Tibial artery (tissue), 4 donors: ENCODE data around the gene DOCK8.

Experiments
- DNase-seq, 2 donors: peaks; one replicate each; pipeline ENCODE4 v3.0.0-alpha.2; 2019
- H3K27ac ChIP-seq, 2 donors: fragments of 200-600 bp; sonication (generic) in 1 of 2; 1 replicate in 1 of 2; 2 replicates in 1 of 2; pipeline ENCODE4 v1.5.1; 2018 to 2019; ENCODE audit warnings: mild to moderate bottlenecking in 1 of 2
- H3K27me3 ChIP-seq, 2 donors: fragments of 200-600 bp; sonication (generic) in 1 of 2; one replicate each; pipeline versions ENCODE4 v1.5.1 to v1.6.0; 2016 to 2019
- H3K36me3 ChIP-seq, 3 donors: fragments of 200-600 bp; sonication (generic) in 2 of 3; one replicate each; pipeline ENCODE4 v1.5.1; 2016 to 2019; ENCODE audit warnings: mild to moderate bottlenecking in 2 of 3
- H3K4me1 ChIP-seq, 4 donors: fragments of 200-600 bp; sonication (generic) in 2 of 4; 1 replicate in 3 of 4; 2 replicates in 1 of 4; pipeline ENCODE4 v1.5.1; 2016 to 2019
- H3K4me3 ChIP-seq, 2 donors: fragments of 200-600 bp; sonication (generic) in 1 of 2; 1 replicate in 1 of 2; 2 replicates in 1 of 2; pipeline ENCODE4 v1.5.1; 2018 to 2019; ENCODE audit warnings: mild to moderate bottlenecking in 2 of 2
- H3K9me3 ChIP-seq, 3 donors: fragments of 200-600 bp; sonication (generic) in 1 of 3; one replicate each; pipeline ENCODE4 v1.5.1; 2016 to 2019
- intact Hi-C: fragments of 100-400 bp; cut with DNase I; formaldehyde crosslinking; loops from one replicate; pipeline ENCODE4 v1.15.0; 2023; ENCODE audit warnings: low total_unique reads
- TF ChIP-seq, protein P1 (sequence below), 2 experiments: fragments of 200-600 bp in 1 of 2; fragments of 450-650 bp in 1 of 2; IDR thresholded peaks; one replicate each; pipeline ENCODE4 v1.5.1; 2017 to 2019; ENCODE audit warnings: antibody characterized with exemption in 2 of 2, mild to moderate bottlenecking in 1 of 2, moderate library complexity in 1 of 2

DOCK8 gene

DNA sequence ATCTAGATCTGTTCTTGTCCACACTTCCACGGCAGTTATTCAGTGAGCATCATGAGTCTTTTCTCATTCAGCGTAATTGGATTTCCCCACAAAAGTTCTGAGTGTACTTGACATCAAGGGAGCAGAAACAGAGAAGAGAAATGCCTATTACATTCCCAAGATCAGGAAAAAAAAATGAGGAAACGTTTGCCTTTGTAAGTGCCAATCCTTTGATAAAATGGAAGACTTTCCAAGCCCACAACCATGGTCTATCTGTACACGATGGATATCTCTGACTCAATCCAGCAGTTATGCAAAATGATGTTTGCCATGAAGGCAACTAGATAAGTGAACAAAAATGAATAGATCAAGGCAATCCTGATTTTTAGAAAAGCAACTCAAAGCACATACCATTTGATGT is 235.9 kb downstream of the DOCK8 start:
- TF ChIP-seq, protein P1, sequence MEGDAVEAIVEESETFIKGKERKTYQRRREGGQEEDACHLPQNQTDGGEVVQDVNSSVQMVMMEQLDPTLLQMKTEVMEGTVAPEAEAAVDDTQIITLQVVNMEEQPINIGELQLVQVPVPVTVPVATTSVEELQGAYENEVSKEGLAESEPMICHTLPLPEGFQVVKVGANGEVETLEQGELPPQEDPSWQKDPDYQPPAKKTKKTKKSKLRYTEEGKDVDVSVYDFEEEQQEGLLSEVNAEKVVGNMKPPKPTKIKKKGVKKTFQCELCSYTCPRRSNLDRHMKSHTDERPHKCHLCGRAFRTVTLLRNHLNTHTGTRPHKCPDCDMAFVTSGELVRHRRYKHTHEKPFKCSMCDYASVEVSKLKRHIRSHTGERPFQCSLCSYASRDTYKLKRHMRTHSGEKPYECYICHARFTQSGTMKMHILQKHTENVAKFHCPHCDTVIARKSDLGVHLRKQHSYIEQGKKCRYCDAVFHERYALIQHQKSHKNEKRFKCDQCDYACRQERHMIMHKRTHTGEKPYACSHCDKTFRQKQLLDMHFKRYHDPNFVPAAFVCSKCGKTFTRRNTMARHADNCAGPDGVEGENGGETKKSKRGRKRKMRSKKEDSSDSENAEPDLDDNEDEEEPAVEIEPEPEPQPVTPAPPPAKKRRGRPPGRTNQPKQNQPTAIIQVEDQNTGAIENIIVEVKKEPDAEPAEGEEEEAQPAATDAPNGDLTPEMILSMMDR (IDR thresholded peaks at IDR 0.05) = no peak
- Histone ChIP-seq H3K27ac (no peak overlapping the region), H3K36me3 (peaks cover 0 to 15% (median 0%) of the 10 kb centered on the region in 3 donors), H3K4me3 (no peak overlapping the region), H3K9me3 (no peaks in the 10 kb centered on the region), H3K4me1 (no peaks in the 10 kb centered on the region), H3K27me3 (no peaks in the 10 kb centered on the region)
- DNase-seq = no peak
- intact Hi-C loops = no loop called here

DNA sequence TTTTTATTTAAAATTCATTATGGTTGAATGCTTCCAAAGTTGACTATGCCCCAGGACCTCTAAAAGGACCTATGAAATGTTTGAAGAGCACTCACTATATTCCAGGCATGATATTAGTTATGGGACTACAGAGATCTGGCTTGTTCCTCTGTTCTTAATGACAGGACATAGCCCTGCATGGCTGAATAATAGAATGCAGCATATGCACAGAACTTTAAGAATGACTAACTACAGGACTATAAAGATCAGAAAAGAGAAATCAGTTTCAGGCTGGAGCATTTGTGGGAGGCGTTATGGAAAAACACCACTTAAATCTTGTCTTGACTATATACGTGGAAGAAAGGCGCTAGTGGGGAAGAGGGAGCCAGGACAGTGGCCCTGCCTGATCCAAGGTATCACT is 239.2 kb downstream of the DOCK8 start:
- Histone ChIP-seq H3K36me3 (peaks cover 0 to 11% (median 0%) of the 10 kb centered on the region in 3 donors), H3K4me1 (no peaks in the 10 kb centered on the region), H3K9me3 (no peaks in the 10 kb centered on the region), H3K27ac (no peak overlapping the region), H3K4me3 (no peak overlapping the region), H3K27me3 (no peaks in the 10 kb centered on the region)
- intact Hi-C loops = no loop called here
- TF ChIP-seq, protein P1 (IDR thresholded peaks at IDR 0.05) = no peak
- no peak for DNase-seq

DNA sequence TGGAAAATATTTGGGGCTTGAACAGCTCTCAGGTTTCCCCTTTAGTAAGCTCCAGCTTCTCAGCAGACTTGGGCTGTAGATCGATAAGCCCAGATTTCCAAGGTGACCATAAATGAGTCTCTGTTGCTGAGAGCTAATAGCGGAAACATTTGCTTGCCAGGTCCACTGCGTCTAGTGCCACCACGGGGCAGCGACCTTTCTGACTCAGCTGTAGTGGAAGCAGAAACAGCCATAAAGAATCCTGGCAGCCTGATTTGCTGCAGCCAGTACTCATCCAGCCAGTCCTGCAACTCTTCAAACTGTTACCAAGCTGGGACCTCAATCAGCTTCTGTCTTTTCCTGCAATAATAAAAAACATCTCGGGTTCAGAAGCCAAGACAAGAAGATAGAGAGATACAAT is 241.7 kb downstream of the DOCK8 start:
- Histone ChIP-seq H3K27me3 (no peaks in the 10 kb centered on the region), H3K27ac (no peak overlapping the region), H3K9me3 (no peaks in the 10 kb centered on the region), H3K36me3 (no peaks in the 10 kb centered on the region), H3K4me3 (no peak overlapping the region), H3K4me1 (no peaks in the 10 kb centered on the region)
- intact Hi-C loops = no loop called here
- no peak for DNase-seq
- TF ChIP-seq, protein P1 (IDR thresholded peaks at IDR 0.05) = no peak

DNA sequence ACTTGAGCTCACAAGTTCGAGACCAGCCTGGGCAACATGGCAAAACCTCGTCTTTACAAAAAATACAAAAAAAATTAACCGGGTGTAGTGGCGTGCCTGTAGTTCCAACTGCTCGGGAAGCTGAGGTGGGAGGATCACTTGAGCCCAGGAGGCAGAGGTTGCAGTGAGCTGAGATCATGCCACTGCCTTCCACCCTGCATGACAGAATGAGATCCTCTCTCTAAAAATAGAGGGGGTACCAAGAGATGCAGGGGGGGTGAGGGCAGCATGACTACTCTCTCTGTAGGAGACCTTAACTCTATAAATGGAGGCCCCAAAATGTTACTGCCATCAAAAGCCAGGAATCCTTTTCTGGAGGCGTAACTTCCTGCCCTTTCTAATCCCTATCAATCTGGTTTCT is 243.9 kb downstream of the DOCK8 start:
- DNase-seq = no peak
- intact Hi-C loops = no loop called here
- TF ChIP-seq, protein P1 (IDR thresholded peaks at IDR 0.05) = no peak
- no peak overlapping the region for H3K27ac ChIP-seq
- no peak overlapping the region for H3K4me3 ChIP-seq
- no peaks in the 10 kb centered on the region for H3K27me3 ChIP-seq
- H3K9me3 ChIP-seq = no peaks in the 10 kb centered on the region
- H3K4me1 ChIP-seq = no peaks in the 10 kb centered on the region
- no peaks in the 10 kb centered on the region for H3K36me3 ChIP-seq

DNA sequence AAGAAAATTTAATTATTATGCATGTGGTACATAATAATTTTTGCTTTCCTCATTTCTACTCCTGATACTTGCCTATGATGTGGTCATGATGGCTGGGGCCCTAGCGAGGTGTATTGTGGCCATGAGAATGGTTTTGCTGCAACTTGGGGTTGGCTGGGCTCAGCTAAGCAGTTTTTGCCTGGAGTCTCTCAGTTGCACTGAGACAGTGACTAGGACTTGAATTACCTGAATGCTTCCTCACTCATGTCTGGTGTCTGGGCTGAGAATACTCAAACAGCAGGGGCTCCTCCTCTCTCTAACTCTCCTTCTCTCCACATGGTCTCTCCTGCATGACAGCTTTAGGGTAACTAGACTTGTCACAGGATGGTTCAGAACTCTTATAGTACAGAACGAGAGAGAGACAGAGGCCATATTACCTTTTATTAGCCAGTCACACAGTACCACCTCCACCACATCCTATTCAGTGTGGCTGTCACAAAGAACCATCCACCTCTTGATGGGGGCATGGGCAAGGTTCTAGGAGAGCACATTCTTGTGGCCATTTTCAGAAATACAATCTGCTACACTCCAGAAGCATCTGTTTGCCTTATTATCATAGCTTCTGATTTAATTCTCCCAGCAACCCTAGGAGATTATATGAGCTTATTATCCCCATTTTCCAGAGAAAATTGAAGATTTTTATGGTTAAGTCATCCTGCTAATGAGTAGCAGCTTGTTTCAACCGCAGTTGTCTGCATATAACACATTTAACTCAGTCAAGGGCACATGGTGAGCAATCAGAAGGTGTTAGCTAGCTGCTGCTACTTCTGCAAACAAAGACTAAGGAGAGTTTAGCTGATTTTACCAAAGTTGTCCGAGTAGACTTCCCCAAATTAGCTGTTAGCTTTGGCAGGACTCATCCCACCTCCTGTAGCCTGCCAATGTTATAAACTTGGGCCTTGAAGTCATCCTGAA is 245.1 kb downstream of the DOCK8 start:
- H3K4me1 ChIP-seq = no peaks in the 10 kb centered on the region
- intact Hi-C loops = no loop called here
- H3K27ac ChIP-seq = no peak overlapping the region
- no peak overlapping the region for H3K4me3 ChIP-seq
- TF ChIP-seq, protein P1 (IDR thresholded peaks at IDR 0.05) = no peak
- no peaks in the 10 kb centered on the region for H3K27me3 ChIP-seq
- no peaks in the 10 kb centered on the region for H3K9me3 ChIP-seq
- no peaks in the 10 kb centered on the region for H3K36me3 ChIP-seq
- no peak for DNase-seq
